Mucosa of rectum (tissue), 2 donors: Measurements from ENCODE around the gene VKORC1L1.
"Not testable (repeated sequence)": the region's sequence is repeated elsewhere in the genome, so short reads cannot be mapped to it uniquely, and the experiment has no call there.

ENCODE experiments used
- H3K27ac ChIP-seq, 2 donors: one replicate each; pipeline ENCODE4 v1.7.0; 2013; ENCODE audit warnings: inconsistent platforms in 2 of 2, low read depth in 2 of 2, low read length in 2 of 2
- H3K27me3 ChIP-seq, 2 donors: one replicate each; pipeline ENCODE4 v1.7.0; 2013; ENCODE audit warnings: low read length in 2 of 2; ENCODE audit not compliant: control insufficient read depth in 2 of 2, insufficient read depth in 2 of 2
- H3K36me3 ChIP-seq, 2 donors: one replicate each; pipeline ENCODE4 v1.7.0; 2013; ENCODE audit warnings: low read length in 2 of 2; ENCODE audit not compliant: control insufficient read depth in 2 of 2, insufficient read depth in 2 of 2
- H3K4me1 ChIP-seq, 2 donors: one replicate each; pipeline ENCODE4 v1.7.0; 2013; ENCODE audit warnings: low read length in 2 of 2, mild to moderate bottlenecking in 1 of 2; ENCODE audit not compliant: control insufficient read depth in 2 of 2, insufficient read depth in 2 of 2
- H3K4me3 ChIP-seq, 2 donors: one replicate each; pipeline ENCODE4 v1.7.0; 2013; ENCODE audit warnings: low read length in 2 of 2
- H3K9ac ChIP-seq, 2 donors: one replicate each; pipeline ENCODE4 v1.7.0; 2013; ENCODE audit warnings: low read length in 2 of 2, low read depth in 1 of 2, mild to moderate bottlenecking in 1 of 2
- H3K9me3 ChIP-seq, 2 donors: one replicate each; pipeline ENCODE4 v1.7.0; 2013; ENCODE audit warnings: low read length in 2 of 2; ENCODE audit not compliant: control insufficient read depth in 2 of 2
- donor health status: healthy.
- donor health status: Normal muscosa, but diverticular disease.

VKORC1L1 gene

GRCh38 chr7:65960351-65961074, 87.6 kb downstream of the VKORC1L1 start:
- H3K36me3 ChIP-seq = peaks cover 40 to 59% of the 10 kb centered on the region in 2 donors
- H3K4me3 ChIP-seq = no peak overlapping the region
- no peak overlapping the region for H3K9ac ChIP-seq
- no peaks in the 10 kb centered on the region for H3K4me1 ChIP-seq
- H3K27ac ChIP-seq = no peak overlapping the region
- H3K9me3 ChIP-seq = no peaks in the 10 kb centered on the region
- H3K27me3 ChIP-seq = no peaks in the 10 kb centered on the region

GRCh38 chr7:65962033-65962432, 89.2 kb downstream of the VKORC1L1 start:
- Histone ChIP-seq H3K4me3 (no peak overlapping the region), H3K4me1 (no peaks in the 10 kb centered on the region), H3K9ac (no peak overlapping the region), H3K27me3 (no peaks in the 10 kb centered on the region), H3K9me3 (no peaks in the 10 kb centered on the region), H3K36me3 (peaks cover 47 to 62% of the 10 kb centered on the region in 2 donors), H3K27ac (no peak overlapping the region)

- not testable (repeated sequence) for H3K9me3 ChIP-seq, H3K4me1 ChIP-seq, H3K9ac ChIP-seq, H3K27me3 ChIP-seq, H3K27ac ChIP-seq, H3K4me3 ChIP-seq
- H3K36me3 ChIP-seq = peaks cover 61 to 86% of the 10 kb centered on the region in 2 donors
These were observed 91.8 kb downstream of the VKORC1L1 start for GRCh38 chr7:65964671-65965070.

- H3K9me3 ChIP-seq = no peaks in the 10 kb centered on the region
- H3K27ac ChIP-seq = no peak overlapping the region
- H3K4me1 ChIP-seq = no peaks in the 10 kb centered on the region
- H3K27me3 ChIP-seq = no peaks in the 10 kb centered on the region
- peaks cover 59 to 85% of the 10 kb centered on the region in 2 donors for H3K36me3 ChIP-seq
- H3K4me3 ChIP-seq = no peak overlapping the region
- no peak overlapping the region for H3K9ac ChIP-seq
These were observed 93.3 kb downstream of the VKORC1L1 start for GRCh38 chr7:65966146-65966545.

GRCh38 chr7:65967361-65968155, 94.7 kb downstream of the VKORC1L1 start:
- Histone ChIP-seq H3K9me3 (no peaks in the 10 kb centered on the region), H3K9ac (no peak overlapping the region), H3K27me3 (no peaks in the 10 kb centered on the region), H3K27ac (no peak overlapping the region), H3K4me3 (no peak overlapping the region), H3K36me3 (peaks cover 57 to 82% of the 10 kb centered on the region in 2 donors), H3K4me1 (no peaks in the 10 kb centered on the region)

- no peak overlapping the region for H3K9ac ChIP-seq
- H3K4me3 ChIP-seq = no peak overlapping the region
- H3K36me3 ChIP-seq = peaks cover 58 to 82% of the 10 kb centered on the region in 2 donors
- H3K9me3 ChIP-seq = no peaks in the 10 kb centered on the region
- H3K4me1 ChIP-seq = no peaks in the 10 kb centered on the region
- no peaks in the 10 kb centered on the region for H3K27me3 ChIP-seq
- no peak overlapping the region for H3K27ac ChIP-seq
These were observed 95.6 kb downstream of the VKORC1L1 start for GRCh38 chr7:65968256-65969185.

GRCh38 chr7:65971021-65971420, 98.1 kb downstream of the VKORC1L1 start:
- H3K36me3 ChIP-seq = peaks cover 57 to 81% of the 10 kb centered on the region in 2 donors
- no peak overlapping the region for H3K4me3 ChIP-seq
- H3K4me1 ChIP-seq = no peaks in the 10 kb centered on the region
- H3K27ac ChIP-seq = no peak overlapping the region
- H3K27me3 ChIP-seq = no peaks in the 10 kb centered on the region
- no peaks in the 10 kb centered on the region for H3K9me3 ChIP-seq
- no peak overlapping the region for H3K9ac ChIP-seq

GRCh38 chr7:65972976-65973375, 100.1 kb downstream of the VKORC1L1 start:
- H3K36me3 ChIP-seq = peaks cover 42 to 68% of the 10 kb centered on the region in 2 donors

GRCh38 chr7:65974191-65974801, 101.4 kb downstream of the VKORC1L1 start:
- Histone ChIP-seq H3K9ac (no peak overlapping the region), H3K27me3 (no peaks in the 10 kb centered on the region), H3K4me3 (no peak overlapping the region), H3K9me3 (no peaks in the 10 kb centered on the region), H3K27ac (no peak overlapping the region), H3K36me3 (peaks cover 37 to 64% of the 10 kb centered on the region in 2 donors), H3K4me1 (no peaks in the 10 kb centered on the region)

More at GRCh38 chr7:65972976-65973375, 100.1 kb downstream of the VKORC1L1 start:
- Histone ChIP-seq H3K27me3 (no peaks in the 10 kb centered on the region), H3K27ac (no peak overlapping the region), H3K4me1 (no peaks in the 10 kb centered on the region), H3K9me3 (no peaks in the 10 kb centered on the region), H3K4me3 (no peak overlapping the region), H3K9ac (no peak overlapping the region)
